IMR-90 (cell line): Measurements from ENCODE around the gene MMP23B.

Experiments
- CEBPB ChIP-seq: IDR thresholded peaks from 2 replicates; pipeline ENCODE4 v1.6.1; 2012; ENCODE audit warnings: low read depth, low read length, improper control_type of control experiment
- CTCF ChIP-seq: conservative IDR thresholded peaks from 2 replicates; pipeline ENCODE4 v1.5.1; 2012; ENCODE audit warnings: mild to moderate bottlenecking, low read depth, low read length, improper control_type of control experiment
- FOS ChIP-seq: fragments of 150-350 bp; IDR thresholded peaks from 2 replicates; pipeline ENCODE4 v1.6.1; 2016; ENCODE audit warnings: low read depth, low read length
- MXI1 ChIP-seq: IDR thresholded peaks from 2 replicates; pipeline ENCODE4 v1.6.1; 2012; ENCODE audit warnings: low read depth, mild to moderate bottlenecking, low read length, moderate library complexity, borderline replicate concordance
- POLR2A ChIP-seq: IDR thresholded peaks from 2 replicates; pipeline ENCODE4 v1.6.1; 2012; ENCODE audit warnings: mild to moderate bottlenecking, low read depth, low read length
- RAD21 ChIP-seq: IDR thresholded peaks from 2 replicates; pipeline ENCODE4 v1.6.1; 2012; ENCODE audit warnings: low read length, improper control_type of control experiment
- SMC3 ChIP-seq: fragments of 150-350 bp; IDR thresholded peaks from 2 replicates; pipeline ENCODE4 v1.6.1; 2016; ENCODE audit warnings: low read depth, mild to moderate bottlenecking, antibody characterized with exemption, low read length, moderate library complexity
- USF2 ChIP-seq: fragments of 150-350 bp; IDR thresholded peaks from 2 replicates; pipeline ENCODE4 v1.6.1; 2017; ENCODE audit warnings: mild to moderate bottlenecking, antibody characterized with exemption, low read length, low read depth

- TF ChIP-seq CTCF (peak; percentile 27), POLR2A (no peak), CEBPB (no peak), MXI1 (no peak), RAD21 (0 out of 2 replicates have a peak, but pooled peaks have one; percentile 6), FOS (no peak), SMC3 (no peak), USF2 (no peak)
Observed at GRCh38 chr1:1665815-1666251, 33.9 kb downstream of the MMP23B start.
